SU-DHL-6 (cell line): ENCODE results near the gene ZNF121.
"Not testable (repeated sequence)": the region's sequence is repeated elsewhere in the genome, so short reads cannot be mapped to it uniquely, and the experiment has no call there.

ENCODE experiments used
- EZH2phosphoT487 ChIP-seq: fragments of 200-600 bp; sonication (generic), shearing (Covaris generic); conservative IDR thresholded peaks from 2 replicates; pipeline ENCODE4 v1.6.1; 2018; ENCODE audit warnings: mild to moderate bottlenecking, antibody characterized with exemption, low read length, moderate library complexity, mixed read lengths
- TF ChIP-seq, protein P1 (sequence below): fragments of 200-600 bp; sonication (generic); IDR thresholded peaks from one replicate; pipeline ENCODE4 v1.5.1; 2017; ENCODE audit warnings: antibody characterized with exemption, mild to moderate bottlenecking, low read length, moderate library complexity; ENCODE audit not compliant: insufficient read depth, poor library complexity, severe bottlenecking

DNA sequence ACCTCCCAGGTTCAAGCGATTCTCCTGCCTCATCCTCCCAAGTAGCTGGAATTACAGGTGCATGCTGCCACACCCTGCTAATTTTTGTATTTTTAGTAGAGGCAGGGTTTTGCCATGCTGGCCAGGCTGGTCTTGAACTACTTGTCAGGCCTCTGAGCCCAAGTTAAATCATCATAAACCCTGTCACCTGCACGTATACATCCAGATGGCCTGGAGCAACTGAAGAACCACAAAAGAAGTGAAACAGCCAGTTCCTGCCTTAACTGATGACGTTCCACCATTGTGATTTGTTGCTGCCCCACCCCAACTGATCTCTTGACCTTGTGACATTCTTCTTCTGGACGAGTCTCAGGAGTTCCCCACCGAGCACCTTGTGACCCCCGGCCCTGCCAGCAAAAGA, 45.1 kb downstream of the ZNF121 start:
- TF ChIP-seq, protein P1, sequence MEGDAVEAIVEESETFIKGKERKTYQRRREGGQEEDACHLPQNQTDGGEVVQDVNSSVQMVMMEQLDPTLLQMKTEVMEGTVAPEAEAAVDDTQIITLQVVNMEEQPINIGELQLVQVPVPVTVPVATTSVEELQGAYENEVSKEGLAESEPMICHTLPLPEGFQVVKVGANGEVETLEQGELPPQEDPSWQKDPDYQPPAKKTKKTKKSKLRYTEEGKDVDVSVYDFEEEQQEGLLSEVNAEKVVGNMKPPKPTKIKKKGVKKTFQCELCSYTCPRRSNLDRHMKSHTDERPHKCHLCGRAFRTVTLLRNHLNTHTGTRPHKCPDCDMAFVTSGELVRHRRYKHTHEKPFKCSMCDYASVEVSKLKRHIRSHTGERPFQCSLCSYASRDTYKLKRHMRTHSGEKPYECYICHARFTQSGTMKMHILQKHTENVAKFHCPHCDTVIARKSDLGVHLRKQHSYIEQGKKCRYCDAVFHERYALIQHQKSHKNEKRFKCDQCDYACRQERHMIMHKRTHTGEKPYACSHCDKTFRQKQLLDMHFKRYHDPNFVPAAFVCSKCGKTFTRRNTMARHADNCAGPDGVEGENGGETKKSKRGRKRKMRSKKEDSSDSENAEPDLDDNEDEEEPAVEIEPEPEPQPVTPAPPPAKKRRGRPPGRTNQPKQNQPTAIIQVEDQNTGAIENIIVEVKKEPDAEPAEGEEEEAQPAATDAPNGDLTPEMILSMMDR: not testable (repeated sequence)
- TF ChIP-seq EZH2phosphoT487: not testable (repeated sequence)
